Upper lobe of right lung (tissue), 1 donor: ENCODE results near the gene OPCML. TPM values are rescaled to one million over a fixed set of nuclear protein-coding genes. Genes with fewer than 3 reads are reported as not detected.

Source experiments
- ATAC-seq: fragments of 200-7000 bp; cut with Tn5 transposase; one replicate; pipeline ENCODE4 v1.9.1; 2020; ENCODE audit warnings: mild to moderate bottlenecking, moderate library complexity
- DNase-seq: peaks from one replicate; pipeline ENCODE4 v3.0.0-alpha.2; 2020
- H3K27ac ChIP-seq: fragments of 200-600 bp; one replicate; pipeline ENCODE4 v1.8.0; 2022
- H3K27me3 ChIP-seq: fragments of 200-600 bp; one replicate; pipeline ENCODE4 v1.8.0; 2022; ENCODE audit warnings: mild to moderate bottlenecking
- H3K36me3 ChIP-seq: fragments of 200-600 bp; one replicate; pipeline ENCODE4 v1.8.0; 2022
- H3K4me1 ChIP-seq: fragments of 200-600 bp; one replicate; pipeline ENCODE4 v1.8.0; 2022
- H3K4me3 ChIP-seq: fragments of 200-600 bp; one replicate; pipeline ENCODE4 v1.8.0; 2022; ENCODE audit warnings: mild to moderate bottlenecking
- H3K9me3 ChIP-seq: fragments of 200-600 bp; one replicate; pipeline ENCODE4 v1.8.0; 2022
- CTCF ChIP-seq: fragments of 200-600 bp; IDR thresholded peaks from one replicate; pipeline ENCODE4 v1.8.0; 2022; ENCODE audit warnings: antibody characterized with exemption
- intact Hi-C: fragments of 100-400 bp; cut with DNase I; formaldehyde crosslinking; loops from one replicate; pipeline ENCODE4 v1.11.0; 2022
- total RNA-seq: library from RNA; stranded (reverse); fragmentation: NEBNext Ultra II Directional; extraction: Animal tissue kit (Norgen Biotek cat#: 25700); gene quantifications from one replicate; pipeline ENCODE4 v1.2.1, GENCODE V29; 2021
- donor health status: DM: no; HTN: yes; CAD: no; lungs with severe emphysema.

OPCML gene
- total RNA-seq, 1 donor from 2014 or later = not detected

- intact Hi-C loops = no loop called here
- DNase-seq (no peak), ATAC-seq (no peak)
- H3K36me3 ChIP-seq = no peaks in the 10 kb centered on the region
- no peaks in the 10 kb centered on the region for H3K4me1 ChIP-seq
- H3K27me3 ChIP-seq = no peaks in the 10 kb centered on the region
- H3K27ac ChIP-seq = no peak overlapping the region
- no peak overlapping the region for H3K4me3 ChIP-seq
- TF ChIP-seq CTCF = no peak
- no peaks in the 10 kb centered on the region for H3K9me3 ChIP-seq
These were observed 623.9 kb downstream of the OPCML start for GRCh38 chr11:132908414-132908810.

GRCh38 chr11:132907651-132908413 lies 624.5 kb downstream of the OPCML start:
- H3K36me3 ChIP-seq = no peaks in the 10 kb centered on the region
- ATAC-seq (no peak), DNase-seq (no peak)
- H3K9me3 ChIP-seq = no peaks in the 10 kb centered on the region
- no peaks in the 10 kb centered on the region for H3K27me3 ChIP-seq
- no peaks in the 10 kb centered on the region for H3K4me1 ChIP-seq
- no peak overlapping the region for H3K27ac ChIP-seq
- no peak overlapping the region for H3K4me3 ChIP-seq
- intact Hi-C loops = no loop called here
- no peak for TF ChIP-seq CTCF

GRCh38 chr11:132904607-132905006 lies 627.7 kb downstream of the OPCML start:
- Histone ChIP-seq H3K36me3 (no peaks in the 10 kb centered on the region), H3K4me1 (no peaks in the 10 kb centered on the region), H3K9me3 (no peaks in the 10 kb centered on the region), H3K27ac (no peak overlapping the region), H3K4me3 (no peak overlapping the region), H3K27me3 (no peaks in the 10 kb centered on the region)
- TF ChIP-seq CTCF = no peak
- ATAC-seq = no peak
- no peak for DNase-seq
- intact Hi-C loops = no loop called here

GRCh38 chr11:132904091-132904490 lies 628.2 kb downstream of the OPCML start:
- no peaks in the 10 kb centered on the region for H3K4me1 ChIP-seq
- intact Hi-C loops = no loop called here
- ATAC-seq (no peak), DNase-seq (no peak)
- H3K36me3 ChIP-seq = no peaks in the 10 kb centered on the region
- no peaks in the 10 kb centered on the region for H3K27me3 ChIP-seq
- H3K9me3 ChIP-seq = no peaks in the 10 kb centered on the region
- TF ChIP-seq CTCF = no peak
- H3K4me3 ChIP-seq = no peak overlapping the region
- no peak overlapping the region for H3K27ac ChIP-seq

GRCh38 chr11:132901638-132902471 lies 630.4 kb downstream of the OPCML start:
- no peak for TF ChIP-seq CTCF
- H3K9me3 ChIP-seq = no peaks in the 10 kb centered on the region
- H3K4me3 ChIP-seq = no peak overlapping the region
- ATAC-seq = no peak
- no peaks in the 10 kb centered on the region for H3K36me3 ChIP-seq
- no peak for DNase-seq
- no peak overlapping the region for H3K27ac ChIP-seq
- H3K4me1 ChIP-seq = no peaks in the 10 kb centered on the region
- no peaks in the 10 kb centered on the region for H3K27me3 ChIP-seq
- intact Hi-C loops = no loop called here
